ENCODE measurements around the gene DOC2B.

GRCh38 chr17:227078-227945, 45.9 kb upstream of the DOC2B start:
- TF ChIP-seq CTCF (IDR thresholded peaks at IDR 0.05; ENCODE audit: low read depth, low read length) (no peak), EZH2phosphoT487 (IDR thresholded peaks at IDR 0.05; ENCODE audit: low read depth) (no peak)
